ENCODE measurements around the gene CNKSR1. TPM values are rescaled to one million over a fixed set of nuclear protein-coding genes. Genes with fewer than 3 reads are reported as not detected.

The CNKSR1 gene
- total RNA-seq, 1 donor from 2014 or later: 3.3 TPM

DNA sequence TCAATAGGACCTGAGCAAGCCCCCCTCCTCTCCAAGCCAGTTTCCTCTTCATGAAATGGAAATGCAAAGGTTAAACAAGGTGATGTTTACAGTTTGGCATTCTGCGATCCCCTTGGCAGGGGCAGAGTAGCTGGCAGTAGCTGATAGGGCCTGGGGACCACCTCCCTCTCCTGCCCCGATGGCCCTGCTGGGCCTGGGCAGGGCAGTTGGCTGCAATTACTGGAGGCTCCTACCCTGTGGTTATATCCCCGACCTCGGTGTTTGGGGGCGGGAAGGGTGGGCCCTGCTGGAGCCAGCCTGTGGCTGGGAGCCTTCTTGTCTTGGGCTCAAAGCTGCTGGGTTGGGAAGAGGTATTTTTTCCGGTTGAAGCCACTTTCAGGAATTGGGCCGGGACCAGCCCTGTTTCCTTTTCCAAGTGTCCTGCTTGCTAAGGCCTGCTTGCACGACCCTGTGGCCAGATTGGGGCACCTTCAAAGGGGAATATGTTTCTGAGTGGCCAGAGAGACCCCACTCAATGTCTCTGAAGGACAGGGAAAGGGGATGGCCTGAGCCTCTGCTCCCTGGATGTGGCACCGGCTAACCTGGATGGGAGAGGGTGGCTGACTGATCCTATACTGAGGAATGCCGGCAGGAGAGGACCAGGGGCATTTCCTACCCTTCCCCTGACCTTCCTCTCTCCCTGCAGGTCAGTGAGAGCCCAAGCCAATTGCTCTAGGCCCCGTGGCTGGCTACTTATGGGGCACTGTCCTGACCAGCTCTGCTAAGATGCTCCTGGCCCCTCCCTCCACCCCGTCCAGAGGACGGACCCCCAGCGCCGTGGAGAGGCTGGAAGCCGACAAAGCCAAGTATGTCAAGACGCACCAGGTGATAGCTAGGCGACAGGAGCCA lies 16.5 kb upstream of the CNKSR1 start:
- DNase-seq (ENCODE audit: low spot score in 2 of 2) (no peak), FAIRE-seq (no peak)

DNA sequence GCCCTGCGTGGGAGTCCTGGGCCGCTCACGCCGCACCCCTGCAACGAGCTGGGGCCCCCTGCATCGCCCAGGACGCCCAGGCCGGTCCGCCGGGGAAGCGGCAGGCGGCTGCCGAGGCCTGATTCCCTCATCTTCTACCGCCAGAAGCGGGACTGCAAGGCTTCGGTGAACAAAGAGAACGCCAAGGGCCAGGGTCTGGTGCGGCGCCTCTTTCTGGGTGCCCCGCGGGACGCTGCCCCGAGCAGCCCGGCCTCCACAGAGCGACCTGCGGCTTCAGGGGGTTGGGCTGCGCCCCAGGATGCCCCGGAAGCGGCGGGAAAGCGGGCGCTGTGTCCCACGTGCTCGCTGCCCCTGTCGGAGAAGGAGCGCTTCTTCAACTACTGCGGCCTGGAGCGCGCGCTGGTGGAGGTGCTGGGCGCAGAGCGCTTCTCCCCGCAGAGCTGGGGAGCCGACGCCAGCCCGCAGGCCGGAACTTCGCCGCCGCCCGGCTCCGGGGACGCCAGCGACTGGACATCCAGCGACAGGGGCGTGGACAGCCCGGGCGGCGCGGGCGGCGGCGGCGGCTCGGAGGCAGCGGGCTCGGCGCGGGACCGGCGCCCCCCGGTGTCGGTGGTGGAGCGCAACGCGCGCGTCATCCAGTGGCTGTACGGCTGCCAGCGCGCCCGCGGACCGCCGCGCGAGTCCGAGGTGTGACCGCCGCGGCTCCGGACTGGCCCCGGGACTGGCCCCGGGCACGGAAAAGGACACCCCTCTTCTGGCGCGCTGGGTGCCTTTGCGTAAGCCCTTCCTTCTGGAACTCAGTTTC lies 15.7 kb upstream of the CNKSR1 start:
- DNase-seq (ENCODE audit: low spot score in 2 of 2) (peak; percentile 82 to 85), FAIRE-seq (no peak)

DNA sequence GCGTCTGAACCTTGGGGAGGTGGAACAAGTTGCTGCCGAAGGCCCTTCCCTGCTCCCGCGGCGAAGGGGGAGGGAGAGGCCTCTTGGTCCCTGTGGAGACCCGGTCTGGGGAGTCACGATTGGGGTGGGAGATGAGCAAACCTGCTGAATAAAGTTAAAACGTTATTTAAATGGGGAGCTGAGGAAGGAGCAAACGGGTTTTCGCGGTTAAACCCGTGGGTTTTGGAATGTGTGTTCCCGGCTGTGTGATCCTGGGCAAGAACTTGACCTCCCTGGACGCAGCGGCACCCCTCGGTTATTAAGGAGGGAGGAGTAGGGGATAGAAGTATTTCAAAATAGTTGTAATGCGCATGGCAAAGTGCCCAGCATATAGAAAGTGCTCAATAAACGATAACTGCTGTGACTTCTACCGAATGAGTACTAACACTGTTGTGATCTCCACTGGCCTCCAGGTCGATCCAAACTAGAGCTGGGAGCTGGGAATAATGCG lies 15.0 kb upstream of the CNKSR1 start:
- no peak for DNase-seq (ENCODE audit: low spot score in 2 of 2)

DNA sequence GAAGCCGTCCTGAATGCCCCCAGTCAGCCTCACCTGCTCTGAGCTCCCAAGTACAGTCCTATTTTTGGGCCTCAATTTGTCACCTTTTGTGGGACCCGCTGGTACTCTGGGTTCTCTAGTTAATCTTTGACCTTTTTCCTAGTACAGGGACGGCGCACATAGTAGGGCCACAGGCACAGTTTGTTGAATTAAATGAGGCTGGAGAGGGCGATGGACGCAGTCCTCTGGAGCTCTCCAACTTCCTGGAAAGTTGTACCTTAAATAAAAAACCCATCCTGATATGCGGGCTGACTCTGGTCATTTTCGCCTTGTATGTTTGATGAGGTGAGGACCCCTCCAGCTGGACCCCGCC lies 13.6 kb upstream of the CNKSR1 start:
- DNase-seq (ENCODE audit: low spot score in 2 of 2) (no peak), FAIRE-seq (no peak)

More for the DNA sequence above, 15.0 kb upstream of the CNKSR1 start:
- FAIRE-seq: no peak

DNA sequence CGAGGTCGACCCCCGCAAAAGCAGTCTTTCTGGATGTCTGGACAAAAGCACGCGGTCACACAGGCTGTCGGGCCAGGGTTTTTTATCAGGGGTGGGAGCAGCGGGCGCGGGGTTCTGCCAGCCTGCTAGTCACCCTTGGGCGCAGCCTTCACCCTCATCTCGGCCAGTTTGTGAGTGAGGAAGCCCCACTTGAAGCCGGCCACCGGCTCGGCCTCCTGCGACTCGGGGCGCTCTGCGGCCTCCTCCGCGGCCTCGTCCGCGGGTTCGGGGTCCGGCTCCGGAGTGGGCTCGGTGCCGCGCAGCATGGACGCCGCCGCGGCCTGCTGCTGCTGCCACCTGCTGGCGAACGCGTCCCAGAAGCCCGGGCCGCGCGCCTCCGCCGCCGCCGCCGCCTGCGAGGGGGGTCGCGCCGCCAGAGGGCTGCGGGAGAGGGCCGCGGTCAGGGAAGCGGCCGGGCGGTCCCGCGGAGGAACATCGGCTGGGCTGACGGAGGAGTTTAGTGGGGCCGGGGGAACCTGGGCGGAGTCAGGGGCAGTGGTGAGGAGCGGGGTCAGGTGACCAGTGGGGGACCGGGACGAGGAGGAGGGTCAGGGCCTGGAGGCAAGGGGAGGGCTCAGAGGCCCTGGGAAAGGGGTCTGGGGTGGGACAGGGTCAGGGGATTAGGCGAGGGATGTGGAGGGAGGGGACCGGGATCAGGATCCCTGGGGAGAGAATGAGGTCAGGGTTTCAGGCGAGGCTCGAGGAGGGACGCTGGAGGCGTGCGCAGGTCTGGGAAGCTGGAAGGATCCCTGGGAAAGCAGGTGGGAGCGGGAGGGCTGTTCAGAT lies 13.0 kb upstream of the CNKSR1 start:
- peak; percentile 77 for DNase-seq (ENCODE audit: low spot score in 2 of 2)
- no peak for FAIRE-seq

DNA sequence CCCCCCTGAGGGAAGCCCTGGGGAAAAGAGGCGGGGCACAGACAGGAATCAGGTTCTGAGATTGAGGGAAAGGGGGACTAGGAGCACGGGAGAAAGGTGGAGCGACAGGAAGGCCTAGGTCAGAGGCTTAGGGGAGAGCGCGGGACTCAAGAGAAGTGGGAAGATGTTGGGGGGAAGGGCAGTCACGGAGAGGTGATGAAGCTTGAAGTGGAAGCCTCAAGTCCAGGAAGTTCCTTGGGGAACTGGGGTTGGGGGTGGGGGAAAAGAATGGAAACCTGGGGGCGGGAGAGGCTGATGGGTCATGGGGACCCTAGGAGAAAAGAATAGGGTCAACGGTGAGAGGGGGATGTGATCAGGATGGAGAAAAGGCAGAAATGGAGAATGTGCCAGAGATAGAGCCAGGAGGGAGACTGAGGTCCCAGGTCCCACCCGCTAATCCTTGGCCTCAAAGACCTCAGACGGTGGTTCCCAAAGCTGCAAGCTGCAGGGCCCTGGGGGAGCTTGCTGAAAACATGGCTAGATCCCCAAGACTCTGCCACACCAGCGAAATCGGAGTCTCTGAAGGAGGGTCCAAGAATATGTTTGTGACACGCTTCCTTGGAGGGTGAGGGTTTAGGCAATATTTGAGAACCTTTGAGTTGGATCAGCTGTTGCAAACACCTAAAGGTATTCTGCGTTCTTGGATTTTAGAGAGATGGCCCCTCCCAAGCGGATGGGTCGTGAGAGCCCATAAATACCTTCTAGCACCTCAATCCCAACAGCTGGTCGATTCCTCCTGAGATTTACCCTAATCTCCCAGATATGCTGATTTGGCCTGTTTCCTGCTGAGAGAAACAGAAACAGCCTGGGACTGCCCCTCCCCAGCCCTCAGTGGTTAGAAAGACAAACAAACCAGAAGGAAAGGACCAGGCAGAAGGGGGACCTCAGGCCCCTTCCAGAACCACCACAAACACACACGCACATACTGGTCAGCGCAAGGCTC lies 12.1 kb upstream of the CNKSR1 start:
- DNase-seq (ENCODE audit: low spot score in 2 of 2): no peak
- no peak for FAIRE-seq

DNA sequence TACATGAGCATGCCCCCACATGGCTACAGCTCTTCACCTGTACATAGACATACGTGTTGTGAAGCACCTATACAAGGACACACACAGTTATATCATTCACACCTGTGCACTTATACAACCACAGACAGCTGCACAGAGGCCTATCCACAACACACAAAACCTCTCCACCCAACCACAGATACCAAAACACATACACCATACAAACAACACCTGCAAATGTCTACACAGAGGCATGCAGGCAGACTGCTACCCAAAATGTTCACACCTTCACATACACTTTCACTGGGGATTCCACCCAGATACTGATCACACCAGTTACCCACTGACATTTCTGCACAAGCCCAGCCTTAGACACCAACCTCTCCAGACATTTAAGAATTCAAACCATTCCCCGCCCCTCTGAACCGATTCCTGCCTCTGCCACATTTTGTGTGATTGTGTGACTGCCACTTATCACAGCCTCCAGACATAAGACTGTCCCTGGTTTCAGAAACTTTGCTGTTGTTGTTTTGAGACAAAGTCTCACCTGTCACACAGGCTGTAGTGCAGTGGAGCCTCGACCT lies 10.5 kb upstream of the CNKSR1 start:
- FAIRE-seq: no peak
- DNase-seq (ENCODE audit: low spot score in 2 of 2): no peak

DNA sequence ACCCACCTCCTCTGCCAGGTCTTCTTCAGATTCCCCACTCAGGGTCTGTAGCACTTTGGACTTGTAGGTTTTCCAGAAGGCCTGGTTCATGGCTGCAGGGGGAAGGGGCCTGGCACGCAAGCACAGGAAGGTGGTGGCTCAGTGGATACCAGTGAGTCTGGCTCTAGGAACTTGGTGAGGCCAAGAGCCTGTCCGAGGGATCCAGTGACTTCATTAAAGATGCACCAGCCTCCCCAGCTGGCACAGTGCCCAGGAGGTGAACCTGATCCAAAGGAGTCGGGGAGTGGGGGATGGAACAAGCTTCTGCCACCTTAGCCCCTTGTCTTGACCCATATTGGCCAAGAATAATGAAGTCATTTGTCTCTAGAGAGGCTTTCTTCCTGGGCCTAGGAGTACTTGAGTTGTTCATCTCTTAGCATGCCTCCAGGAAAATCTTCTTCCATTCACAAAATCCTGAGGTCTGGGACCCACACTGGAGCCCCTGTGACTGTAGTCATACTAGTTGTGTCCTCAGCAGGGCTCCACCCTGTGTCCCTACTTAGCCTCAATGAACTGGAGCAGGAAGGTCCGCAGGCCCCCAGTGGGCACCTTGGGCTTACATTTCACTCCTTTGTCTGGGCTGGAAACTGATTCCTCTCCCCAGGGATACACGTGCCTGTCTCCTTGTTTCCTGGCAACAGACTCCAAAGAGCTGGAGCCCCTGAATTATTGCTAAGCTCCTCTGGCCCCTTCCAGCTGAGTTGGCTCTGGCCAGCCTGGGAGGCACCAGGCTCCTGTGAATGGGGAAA lies 8.7 kb upstream of the CNKSR1 start, which contains the start of gene C1orf232:
TSS of gene C1orf232 (minus strand) at position 554 of the 788 bp plus-strand sequence. CDS start at position 90, 464 bp downstream.
- DNase-seq (ENCODE audit: low spot score in 2 of 2) (no peak), FAIRE-seq (no peak)

DNA sequence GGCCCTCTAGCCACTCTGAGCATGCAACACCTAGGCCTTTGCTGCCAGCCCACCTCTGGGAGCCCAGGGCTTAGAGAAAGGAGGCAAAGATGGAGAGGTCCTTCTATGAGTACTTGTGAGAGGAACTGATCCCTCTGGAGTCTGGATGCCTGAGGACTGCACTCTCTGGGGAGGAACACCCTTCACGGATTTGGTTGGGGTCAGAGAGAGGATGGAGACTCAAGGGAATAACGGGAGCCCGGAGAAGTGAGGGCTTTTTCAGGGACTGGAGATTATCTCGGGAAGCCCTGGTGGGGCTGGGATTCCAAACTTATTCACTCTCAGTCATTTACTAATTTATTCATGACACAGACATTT lies 8.1 kb upstream of the CNKSR1 start:
- FAIRE-seq: no peak

DNA sequence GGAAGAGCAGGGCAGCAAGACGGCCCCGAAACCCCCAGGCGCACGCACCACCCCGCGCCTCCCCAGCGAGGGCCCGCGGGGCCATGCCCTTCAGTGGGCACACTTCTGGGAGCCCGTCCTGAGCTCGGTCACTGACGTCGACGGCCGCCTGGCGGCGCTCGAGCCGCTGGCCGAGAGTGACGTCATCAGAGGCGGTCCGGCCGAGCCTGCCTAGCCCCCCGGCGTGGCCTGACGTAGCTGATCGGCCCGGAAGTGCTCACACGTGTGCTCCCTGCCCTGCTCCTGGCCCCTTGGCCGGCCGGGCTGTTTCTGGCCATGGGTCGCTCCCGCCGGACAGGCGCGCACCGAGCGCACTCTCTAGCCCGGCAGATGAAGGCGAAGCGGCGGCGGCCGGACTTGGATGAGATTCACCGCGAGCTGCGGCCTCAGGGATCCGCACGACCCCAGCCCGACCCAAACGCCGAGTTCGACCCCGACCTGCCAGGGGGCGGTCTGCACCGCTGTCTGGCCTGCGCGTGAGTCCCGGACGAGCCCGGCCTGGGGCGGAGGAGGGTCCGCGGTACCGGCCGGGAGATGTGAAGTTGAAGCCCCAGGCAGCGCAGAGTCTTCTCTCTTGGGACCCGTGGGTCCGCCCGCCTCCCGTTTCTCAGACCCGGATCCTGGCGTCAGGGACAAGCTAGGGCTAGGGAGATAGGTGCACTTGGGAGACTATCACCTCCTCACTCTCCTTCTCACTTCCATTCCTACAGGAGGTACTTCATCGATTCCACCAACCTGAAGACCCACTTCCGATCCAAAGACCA lies 7.4 kb upstream of the CNKSR1 start, which contains the start of gene ZNF593:
TSS of gene ZNF593 (plus strand) at position 240 of the 803 bp plus-strand sequence. CDS start at position 316, 76 bp downstream.
- FAIRE-seq (no peak), DNase-seq (ENCODE audit: low spot score in 2 of 2) (peak; percentile 100)

More for the DNA sequence above, 8.1 kb upstream of the CNKSR1 start:
- DNase-seq (ENCODE audit: low spot score in 2 of 2): no peak

DNA sequence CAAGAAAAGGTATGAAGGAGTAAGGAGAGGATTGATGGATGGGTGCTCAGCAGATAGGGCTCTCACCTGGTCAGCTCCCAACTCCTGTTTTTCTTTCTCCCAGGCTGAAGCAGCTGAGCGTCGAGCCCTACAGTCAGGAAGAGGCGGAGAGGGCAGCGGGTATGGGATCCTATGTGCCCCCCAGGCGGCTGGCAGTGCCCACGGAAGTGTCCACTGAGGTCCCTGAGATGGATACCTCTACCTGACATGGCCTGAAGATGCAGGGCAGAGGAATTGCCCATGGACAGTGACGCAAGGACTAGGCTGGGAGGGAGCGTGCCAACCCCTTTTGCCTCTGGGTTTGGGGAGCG lies 6.8 kb upstream of the CNKSR1 start:
- FAIRE-seq (no peak), DNase-seq (ENCODE audit: low spot score in 2 of 2) (no peak)

DNA sequence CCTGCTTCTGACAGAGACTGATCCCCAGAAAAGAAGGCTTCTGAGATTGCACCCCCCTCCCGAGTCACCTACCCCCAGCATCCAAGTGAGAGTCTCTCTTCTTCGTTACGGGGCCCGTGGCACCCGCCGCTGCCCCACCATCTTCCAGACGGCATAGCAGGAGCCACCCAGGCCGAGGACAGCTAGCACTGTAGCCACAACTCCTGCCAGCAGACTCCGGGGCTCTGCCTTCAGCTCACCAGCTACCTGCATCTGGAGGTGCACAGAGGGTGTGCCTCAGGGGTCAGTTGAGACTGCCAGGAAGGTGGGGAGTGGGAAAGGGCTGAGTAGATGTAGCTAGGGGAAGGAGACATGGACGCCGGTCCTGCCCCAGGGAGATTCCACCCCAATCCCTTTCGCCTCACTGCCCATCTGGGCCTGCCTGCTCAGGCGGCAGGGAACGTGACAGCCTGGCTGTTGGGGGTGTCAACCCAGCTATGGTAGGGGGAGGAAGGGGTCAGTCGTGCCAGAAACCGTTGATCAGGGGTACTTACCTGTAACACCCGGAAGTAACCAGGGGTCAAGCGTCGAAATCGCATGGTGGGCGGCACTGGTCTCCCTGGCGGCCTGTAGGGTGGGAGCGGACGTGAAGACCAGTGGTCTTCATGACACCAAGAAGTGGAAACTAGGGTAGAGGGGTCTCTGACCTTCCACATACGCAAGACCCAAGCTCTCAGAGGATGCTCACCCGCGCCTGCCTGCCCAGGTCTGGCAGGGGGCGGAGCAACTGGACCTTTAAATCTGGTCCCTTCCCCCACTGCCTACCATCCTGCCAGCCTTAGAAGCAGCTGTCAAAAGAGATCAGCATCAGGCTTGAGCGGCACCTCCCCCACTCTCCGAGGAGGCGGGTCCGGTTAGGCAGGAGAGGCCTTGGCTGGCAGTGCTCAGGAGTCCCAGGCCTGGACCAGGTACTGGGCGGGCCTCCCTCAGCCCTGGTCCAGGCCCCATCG lies 5.9 kb upstream of the CNKSR1 start, which contains the start of gene ZNF593OS:
TSS of gene ZNF593OS (minus strand) at position 749 of the 989 bp plus-strand sequence. CDS start at position 578, 171 bp downstream.
- DNase-seq (ENCODE audit: low spot score in 2 of 2): no peak
- no peak for FAIRE-seq

DNA sequence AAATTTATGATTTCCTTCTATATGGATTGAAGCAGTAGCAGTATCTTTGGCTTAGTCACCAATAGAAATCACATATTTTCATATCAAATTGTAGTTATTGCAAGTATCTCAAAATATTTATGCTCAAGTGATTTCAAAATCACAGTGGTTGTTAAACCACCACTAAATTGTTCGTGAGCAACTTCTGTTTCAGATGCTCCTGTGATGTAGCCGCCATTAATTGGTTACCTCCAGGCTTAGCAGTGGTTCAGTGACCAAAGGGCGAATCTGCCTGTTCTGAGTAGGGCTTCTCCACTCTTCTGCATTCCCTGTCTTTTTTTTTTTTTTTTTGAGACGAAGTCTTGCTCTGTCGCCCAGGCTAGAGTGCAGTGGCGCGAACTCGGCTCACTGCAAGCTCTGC lies 1.9 kb upstream of the CNKSR1 start:
- FAIRE-seq: no peak
- DNase-seq (ENCODE audit: low spot score in 2 of 2): no peak

DNA sequence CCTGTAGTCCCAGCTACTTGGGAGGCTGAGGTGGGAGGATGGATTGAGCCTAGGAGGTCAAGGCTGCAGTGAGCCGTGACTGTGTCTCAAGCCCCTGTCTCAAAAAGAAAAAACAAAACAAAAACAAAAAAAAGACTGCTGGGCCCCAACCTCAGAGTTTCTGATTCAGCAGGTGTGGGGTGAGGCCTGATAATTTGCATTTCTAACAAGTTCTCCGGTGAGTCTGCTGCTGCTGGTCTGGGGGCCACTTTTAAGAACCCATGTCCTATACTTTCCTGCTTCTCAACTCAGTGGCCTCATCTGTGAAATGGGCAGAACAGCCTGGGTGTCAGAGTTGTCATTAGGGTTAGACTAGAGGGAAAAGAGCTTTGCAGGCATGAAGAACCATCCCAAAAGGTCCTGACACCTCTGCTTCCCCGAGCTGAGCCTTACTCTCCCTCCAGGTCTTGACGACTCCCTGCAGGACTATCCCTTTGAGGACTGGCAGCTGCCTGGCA lies 2.8 kb downstream of the CNKSR1 start:
- no peak for DNase-seq (ENCODE audit: low spot score in 2 of 2)
- FAIRE-seq: no peak

DNA sequence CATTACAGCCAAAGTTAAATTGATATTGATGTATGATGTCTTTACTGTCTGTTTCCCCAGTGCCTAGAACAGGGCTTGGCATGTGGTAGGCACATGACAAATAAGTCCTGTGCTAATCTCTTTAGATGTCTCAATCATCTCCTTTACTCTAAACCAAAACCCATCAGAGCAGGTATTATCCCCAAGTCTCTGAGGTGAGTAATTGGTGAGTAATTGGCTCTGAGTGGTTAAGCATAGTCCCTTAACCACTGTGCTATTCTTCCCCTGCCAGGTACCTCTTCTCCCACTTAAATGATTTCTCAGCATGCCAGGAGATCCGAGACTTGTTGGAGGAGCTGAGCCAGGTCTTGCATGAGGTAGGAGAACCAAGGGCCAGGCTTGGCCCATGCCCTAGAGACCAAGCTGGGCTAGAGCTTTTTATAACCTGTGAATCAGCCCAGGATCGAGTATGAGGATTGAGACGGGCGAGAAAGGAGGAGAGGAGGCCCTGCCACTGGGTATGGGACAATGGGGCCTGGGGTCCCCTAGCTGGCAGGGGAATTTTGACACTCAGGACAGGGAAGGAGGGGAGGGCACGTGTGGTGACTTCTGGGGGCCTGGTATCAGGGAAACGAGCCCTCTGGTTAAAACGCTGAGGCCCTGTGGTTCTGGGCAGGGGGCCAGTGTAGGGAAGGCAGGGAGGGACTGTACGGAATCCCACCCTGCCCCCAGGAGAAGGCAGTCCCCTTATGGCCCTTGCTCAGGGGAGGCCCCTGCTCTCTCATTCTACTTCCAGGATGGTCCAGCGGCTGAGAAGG lies 4.5 kb downstream of the CNKSR1 start:
- no peak for DNase-seq (ENCODE audit: low spot score in 2 of 2)
- FAIRE-seq: no peak

Measured in frontal cortex (tissue), 4 donors.